GM12892 (cell line): ENCODE measurements around the gene TMEM182.

Experiments used
- DNase-seq: peaks from one replicate; pipeline ENCODE4 v3.0.0; 2011; ENCODE audit not compliant: insufficient read length
- FAIRE-seq: peaks from 2 replicates; lab custom pipeline; 2011; peaks lifted over from hg19 to GRCh38; lab: Jason Lieb, UNC
- POLR2A ChIP-seq: IDR thresholded peaks from 2 replicates; pipeline ENCODE4 v1.6.1; 2011; ENCODE audit warnings: low read depth, low read length, control low read depth
- POLR2AphosphoS5 ChIP-seq: IDR thresholded peaks from 2 replicates; pipeline ENCODE4 v1.6.1; 2011; ENCODE audit warnings: low read depth, low read length, control low read depth
- TAF1 ChIP-seq: IDR thresholded peaks from 2 replicates; pipeline ENCODE4 v1.6.1; 2011; ENCODE audit warnings: low read depth, mild to moderate bottlenecking, control low read depth, low read length, borderline replicate concordance

TMEM182 gene

GRCh38 chr2:102843764-102844443 lies 82.1 kb downstream of the TMEM182 start:
- TF ChIP-seq POLR2A (no peak), TAF1 (no peak), POLR2AphosphoS5 (no peak)
- FAIRE-seq (no peak), DNase-seq (no peak)

DNA sequence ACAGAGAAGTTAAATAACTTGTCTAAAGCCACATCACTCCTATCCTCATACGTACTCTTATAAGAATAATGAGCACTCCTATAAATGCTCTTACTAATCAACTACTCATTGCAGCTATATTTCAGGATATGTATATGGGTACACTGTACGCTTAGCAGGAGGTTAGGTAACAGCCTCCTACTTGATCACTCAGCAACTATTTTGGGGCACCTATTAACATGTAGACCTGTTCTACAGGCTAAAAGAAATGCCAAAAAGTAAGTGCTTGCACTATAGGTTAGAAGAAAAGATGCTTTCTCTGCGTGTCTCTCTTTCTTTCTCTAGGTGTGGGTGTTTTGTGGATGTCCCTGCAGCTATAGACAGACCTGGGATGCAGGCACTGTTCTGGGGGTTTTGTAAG lies 83.1 kb downstream of the TMEM182 start:
- no peak for DNase-seq
- FAIRE-seq, result no peak
- TF ChIP-seq POLR2AphosphoS5 (no peak), TAF1 (no peak), POLR2A (no peak)

GRCh38 chr2:102848366-102848839 lies 86.6 kb downstream of the TMEM182 start:
- TF ChIP-seq TAF1 (no peak), POLR2A (no peak), POLR2AphosphoS5 (no peak)
- no peak for FAIRE-seq
- DNase-seq, result no peak

- DNase-seq, result no peak
- no peak for TF ChIP-seq TAF1
- no peak for TF ChIP-seq POLR2A
- no peak for TF ChIP-seq POLR2AphosphoS5
- FAIRE-seq, result no peak
These were observed 89.1 kb downstream of the TMEM182 start for GRCh38 chr2:102850888-102851287.

DNA sequence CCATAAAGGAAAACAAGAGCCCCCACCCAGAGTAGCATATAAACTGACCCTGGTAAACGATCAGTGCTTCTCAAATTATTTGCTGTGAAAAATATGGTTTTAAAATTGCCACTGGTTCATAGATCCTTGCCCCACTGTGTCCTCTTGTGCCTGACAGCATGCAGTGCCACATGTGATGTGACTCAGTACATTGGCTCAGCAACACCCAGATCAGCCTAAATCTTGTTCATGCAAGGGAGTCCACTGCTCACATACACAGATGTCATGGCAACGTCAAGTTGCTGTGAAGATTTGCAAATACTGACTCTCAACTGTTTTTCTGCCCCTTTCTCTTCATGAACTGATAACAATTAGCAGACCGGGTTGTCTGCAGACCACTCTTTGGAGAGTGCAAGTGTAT lies 91.0 kb downstream of the TMEM182 start:
- FAIRE-seq, result no peak
- no peak for TF ChIP-seq TAF1
- no peak for TF ChIP-seq POLR2AphosphoS5
- TF ChIP-seq POLR2A, result no peak
- no peak for DNase-seq
